Liver (tissue), 9 donors: ENCODE measurements around the gene CTAG1A. TPM values are rescaled to one million over a fixed set of nuclear protein-coding genes. Genes with fewer than 3 reads are reported as not detected.

ENCODE experiments used
- DNase-seq: peaks from one replicate; pipeline ENCODE4 v3.0.0-alpha.2; 2017; ENCODE audit warnings: low spot score
- H3K27ac ChIP-seq, 2 donors: one replicate each; pipeline ENCODE4 v1.7.0; 2013; ENCODE audit warnings: inconsistent platforms in 2 of 2, low read length in 2 of 2, control low read depth in 1 of 2, low read depth in 1 of 2, mild to moderate bottlenecking in 1 of 2
- H3K27me3 ChIP-seq, 4 donors: one replicate each; pipeline versions ENCODE4 v1.6.1 to v1.7.0; 2013; ENCODE audit warnings: low read length in 3 of 4, inconsistent platforms in 1 of 4, mild to moderate bottlenecking in 1 of 4, moderate library complexity in 1 of 4; ENCODE audit not compliant: control insufficient read depth in 4 of 4, insufficient read depth in 4 of 4
- H3K36me3 ChIP-seq, 4 donors: one replicate each; pipeline versions ENCODE4 v1.6.1 to v1.7.0; 2013; ENCODE audit warnings: low read length in 3 of 4, mild to moderate bottlenecking in 3 of 4, low read depth in 1 of 4, moderate library complexity in 1 of 4; ENCODE audit not compliant: control insufficient read depth in 4 of 4, insufficient read depth in 3 of 4
- H3K4me1 ChIP-seq, 4 donors: one replicate each; pipeline versions ENCODE4 v1.6.1 to v1.7.0; 2013; ENCODE audit warnings: low read length in 3 of 4, mild to moderate bottlenecking in 3 of 4, moderate library complexity in 1 of 4; ENCODE audit not compliant: control insufficient read depth in 4 of 4, insufficient read depth in 4 of 4
- H3K4me3 ChIP-seq, 3 donors: one replicate each; pipeline versions ENCODE4 v1.6.1 to v1.7.0; 2013; ENCODE audit warnings: low read length in 3 of 3, control low read depth in 1 of 3, low read depth in 1 of 3, mild to moderate bottlenecking in 1 of 3
- H3K9ac ChIP-seq, 2 donors: one replicate each; pipeline ENCODE4 v1.7.0; 2013; ENCODE audit warnings: low read length in 2 of 2, mild to moderate bottlenecking in 2 of 2, moderate library complexity in 2 of 2, control low read depth in 1 of 2, low read depth in 1 of 2
- H3K9me3 ChIP-seq, 4 donors: one replicate each; pipeline versions ENCODE4 v1.6.1 to v1.7.0; 2013; ENCODE audit warnings: low read length in 3 of 4; ENCODE audit not compliant: control insufficient read depth in 4 of 4
- CTCF ChIP-seq: fragments of 150-350 bp; IDR thresholded peaks from 2 replicates; pipeline ENCODE4 v1.5.1; 2017; ENCODE audit warnings: improper control_type of control experiment, low read depth, low read length; ENCODE audit not compliant: missing input control
- EGR1 ChIP-seq, 2 donors: IDR thresholded peaks; 2 replicates each; pipeline ENCODE4 v1.6.1; 2016 to 2018; ENCODE audit warnings: antibody characterized with exemption in 2 of 2, low read depth in 2 of 2
- FOXA1 ChIP-seq: IDR thresholded peaks from 2 replicates; pipeline ENCODE4 v1.6.1; 2016; ENCODE audit warnings: antibody characterized with exemption
- HNF4A ChIP-seq, 2 donors: conservative IDR thresholded peaks; 2 replicates each; pipeline ENCODE4 v1.6.1; 2016; ENCODE audit warnings: antibody characterized with exemption in 2 of 2, mild to moderate bottlenecking in 2 of 2
- HNF4G ChIP-seq: IDR thresholded peaks from 2 replicates; pipeline ENCODE4 v1.6.1; 2016; ENCODE audit warnings: antibody characterized with exemption
- JUND ChIP-seq, 2 donors: IDR thresholded peaks; 2 replicates each; pipeline ENCODE4 v1.6.1; 2016; ENCODE audit warnings: antibody characterized with exemption in 2 of 2
- NR2F2 ChIP-seq: IDR thresholded peaks from 2 replicates; pipeline ENCODE4 v1.6.1; 2016; ENCODE audit warnings: antibody characterized with exemption
- RAD21 ChIP-seq, 2 donors: IDR thresholded peaks; 2 replicates each; pipeline ENCODE4 v1.6.1; 2016; ENCODE audit warnings: antibody characterized with exemption in 2 of 2, mild to moderate bottlenecking in 2 of 2
- REST ChIP-seq: IDR thresholded peaks from 2 replicates; pipeline ENCODE4 v1.6.1; 2016; ENCODE audit warnings: antibody characterized with exemption, mild to moderate bottlenecking
- SP1 ChIP-seq: IDR thresholded peaks from 2 replicates; pipeline ENCODE4 v1.6.1; 2018; ENCODE audit warnings: antibody characterized with exemption, mild to moderate bottlenecking
- YY1 ChIP-seq: IDR thresholded peaks from 2 replicates; pipeline ENCODE4 v1.6.1; 2016; ENCODE audit warnings: antibody characterized with exemption, mild to moderate bottlenecking
- ZBTB33 ChIP-seq: IDR thresholded peaks from 2 replicates; pipeline ENCODE4 v1.6.1; 2016; ENCODE audit warnings: antibody characterized with exemption
- WGBS: extraction: QIAGEN DNeasy Blood & Tissue Kit; methylation state at CpG from one replicate; pipeline ENCODE4 v1.1.7; 2013; 5-methylcytosine and 5-hydroxymethylcytosine counted together
- polyA plus RNA-seq, 2 donors: library from polyadenylated mRNA; stranded (reverse) in 1 of 2; unstranded in 1 of 2; fragments of 200-250 nt in 1 of 2; fragments of >200 nt in 1 of 2; fragmentation: Nextera tagmentation in 1 of 2; extraction: Ambion mirVana in 1 of 2; gene quantifications; one replicate each; pipeline versions ENCODE4 v1.2.1 to v1.2.3, GENCODE V29; 2013 to 2015
- total RNA-seq, 2 donors: library from RNA; depleted of rRNA; stranded (reverse); fragments of >200 nt; gene quantifications; one replicate each; pipeline ENCODE4 v1.2.3, GENCODE V29; 2014
- donor health status: healthy.
- donor health status: healthy.
- donor health status: healthy.
- donor health status: healthy.
- donor health status: healthy.

The CTAG1A gene
- total and polyA plus RNA-seq, 4 donors = not detected

- peak overlapping the region; percentile 32 to 83 for H3K9ac ChIP-seq
Measured at GRCh38 chrX:154541589-154541895, 43.4 kb upstream of the CTAG1A start.

GRCh38 chrX:154541896-154542722 is 42.8 kb upstream of the CTAG1A start:
- Histone ChIP-seq H3K4me1 (peaks cover 0 to 33% (median 21%) of the 10 kb centered on the region in 4 donors), H3K27ac (peak overlapping the region; percentile 89 to 96), H3K27me3 (no peaks in the 10 kb centered on the region), H3K4me3 (peak overlapping the region; percentile 54 to 74 (median 63)), H3K9me3 (no peaks in the 10 kb centered on the region), H3K36me3 (no peaks in the 10 kb centered on the region), H3K9ac (peak overlapping the region; percentile 37 to 83)
- DNase-seq = peak; percentile 86
- WGBS = 27% methylated on average over 12 of the region's 12 CpGs
- no peak for TF ChIP-seq SP1
- TF ChIP-seq FOXA1 = no peak
- no peak for TF ChIP-seq RAD21 (IDR thresholded peaks at IDR 0.05)
- TF ChIP-seq REST = no peak
- no peak for TF ChIP-seq CTCF
- peak in 1 of 2 donors; percentile 37 for TF ChIP-seq EGR1 (IDR thresholded peaks at IDR 0.05; ENCODE audit: low read depth in 2 of 2)
- no peak for TF ChIP-seq NR2F2

More at GRCh38 chrX:154541589-154541895, 43.4 kb upstream of the CTAG1A start:
- peak overlapping the region; percentile 37 to 63 (median 53) for H3K4me3 ChIP-seq
- peak overlapping the region; percentile 89 to 96 for H3K27ac ChIP-seq
- H3K27me3 ChIP-seq = no peaks in the 10 kb centered on the region
- no peak for DNase-seq
- H3K9me3 ChIP-seq = no peaks in the 10 kb centered on the region
- no peaks in the 10 kb centered on the region for H3K36me3 ChIP-seq
- peaks cover 0 to 32% (median 21%) of the 10 kb centered on the region in 4 donors for H3K4me1 ChIP-seq
- 34% methylated on average over 5 of the region's 5 CpGs for WGBS
- no peak for TF ChIP-seq EGR1 (IDR thresholded peaks at IDR 0.05; ENCODE audit: low read depth in 2 of 2)
- no peak for TF ChIP-seq YY1
- TF ChIP-seq ZBTB33 = no peak
- TF ChIP-seq REST = no peak
- TF ChIP-seq HNF4A (conservative IDR thresholded peaks at IDR 0.05) = no peak
- no peak for TF ChIP-seq RAD21 (IDR thresholded peaks at IDR 0.05)
- no peak for TF ChIP-seq JUND (IDR thresholded peaks at IDR 0.05)
- TF ChIP-seq SP1 = no peak
- TF ChIP-seq HNF4G = no peak
